ENCODE data around the gene PROC. TPM values are rescaled to one million over a fixed set of nuclear protein-coding genes. Genes with fewer than 3 reads are reported as not detected.

The PROC gene
- total and polyA plus RNA-seq, 2 of the 8 experiments (the other 6 are each of a cell fraction or from before 2014, with no cell fraction given) = 1.5 to 1.6 TPM

GRCh38 chr2:127417406-127417805, 821 bp upstream of the PROC start (continued):
- TF ChIP-seq CHD1 (IDR thresholded peaks at IDR 0.05; ENCODE audit: low read depth, low read length) = no peak
- TF ChIP-seq TAF1 (IDR thresholded peaks at IDR 0.05; ENCODE audit: low read depth, low read length) = no peak
- no peak for TF ChIP-seq JUND (IDR thresholded peaks at IDR 0.05; ENCODE audit: low read length)
- TF ChIP-seq HDAC2 (IDR thresholded peaks at IDR 0.05; ENCODE audit: borderline replicate concordance in 1 of 2, low read depth in 2 of 2, low read length in 2 of 2) = no peak
